Neural crest cell (in vitro differentiated cells): ENCODE data around the gene GRPR. TPM values are rescaled to one million over a fixed set of nuclear protein-coding genes. Genes with fewer than 3 reads are reported as not detected.

Experiments
- DNase-seq: peaks from one replicate; pipeline ENCODE4 v3.0.0; 2021; ENCODE audit warnings: low read depth, mixed read lengths, low spot score
- H3K27ac Mint-ChIP-seq: one replicate; pipeline ENCODE4 v1.8.0; 2021; ENCODE audit warnings: mild to moderate bottlenecking, mixed read lengths; ENCODE audit not compliant: unreplicated experiment
- H3K27me3 Mint-ChIP-seq: 2 replicates; pipeline ENCODE4 v1.8.0; 2021; ENCODE audit warnings: low read depth, mild to moderate bottlenecking, mixed read lengths
- H3K36me3 Mint-ChIP-seq: 2 replicates; pipeline ENCODE4 v1.8.0; 2021; ENCODE audit warnings: low read depth, mild to moderate bottlenecking, mixed read lengths
- H3K4me1 Mint-ChIP-seq: 2 replicates; pipeline ENCODE4 v1.8.0; 2021; ENCODE audit warnings: mixed read lengths
- H3K4me3 Mint-ChIP-seq: one replicate; pipeline ENCODE4 v1.8.0; 2021; ENCODE audit warnings: mild to moderate bottlenecking, mixed read lengths
- H3K9me3 Mint-ChIP-seq: 2 replicates; pipeline ENCODE4 v1.8.0; 2021; ENCODE audit warnings: mixed read lengths
- total RNA-seq: library from RNA; stranded (reverse); gene quantifications from 2 replicates; pipeline ENCODE4 v1.2.1, GENCODE V29; 2021
- TF ChIP-seq, protein P1 (sequence below): fragments of 200-600 bp; sonication (generic); conservative IDR thresholded peaks from 2 replicates; pipeline ENCODE4 v1.5.0; 2021; ENCODE audit warnings: antibody characterized with exemption, mild to moderate bottlenecking

The GRPR gene
- total RNA-seq, 1 donor from 2014 or later: 0.68 TPM

DNA sequence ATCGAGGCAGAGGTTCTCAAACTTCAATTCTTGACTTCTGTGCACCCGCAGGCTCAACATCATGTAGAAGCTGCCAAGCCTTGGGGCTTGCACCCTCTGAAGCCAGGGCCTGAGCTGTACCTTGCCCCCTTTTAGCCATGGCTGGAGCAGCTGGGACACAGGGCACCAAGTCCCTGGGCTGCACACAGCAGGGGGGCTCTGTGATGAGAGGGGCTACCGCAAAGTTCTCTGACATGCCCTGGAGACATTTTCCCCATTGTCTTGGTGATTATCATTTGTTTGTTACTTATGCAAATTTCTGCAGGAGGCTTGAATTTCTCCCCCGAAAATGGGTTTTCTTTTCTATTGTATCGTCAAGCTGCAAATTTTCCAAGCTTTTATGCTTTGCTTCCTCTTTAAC lies 39.0 kb downstream of the GRPR start:
- H3K27ac Mint-ChIP-seq: no peak overlapping the region
- no peaks in the 10 kb centered on the region for H3K4me1 Mint-ChIP-seq
- H3K36me3 Mint-ChIP-seq: no peaks in the 10 kb centered on the region
- no peaks in the 10 kb centered on the region for H3K9me3 Mint-ChIP-seq
- no peaks in the 10 kb centered on the region for H3K27me3 Mint-ChIP-seq
- DNase-seq: no peak
- TF ChIP-seq, protein P1, sequence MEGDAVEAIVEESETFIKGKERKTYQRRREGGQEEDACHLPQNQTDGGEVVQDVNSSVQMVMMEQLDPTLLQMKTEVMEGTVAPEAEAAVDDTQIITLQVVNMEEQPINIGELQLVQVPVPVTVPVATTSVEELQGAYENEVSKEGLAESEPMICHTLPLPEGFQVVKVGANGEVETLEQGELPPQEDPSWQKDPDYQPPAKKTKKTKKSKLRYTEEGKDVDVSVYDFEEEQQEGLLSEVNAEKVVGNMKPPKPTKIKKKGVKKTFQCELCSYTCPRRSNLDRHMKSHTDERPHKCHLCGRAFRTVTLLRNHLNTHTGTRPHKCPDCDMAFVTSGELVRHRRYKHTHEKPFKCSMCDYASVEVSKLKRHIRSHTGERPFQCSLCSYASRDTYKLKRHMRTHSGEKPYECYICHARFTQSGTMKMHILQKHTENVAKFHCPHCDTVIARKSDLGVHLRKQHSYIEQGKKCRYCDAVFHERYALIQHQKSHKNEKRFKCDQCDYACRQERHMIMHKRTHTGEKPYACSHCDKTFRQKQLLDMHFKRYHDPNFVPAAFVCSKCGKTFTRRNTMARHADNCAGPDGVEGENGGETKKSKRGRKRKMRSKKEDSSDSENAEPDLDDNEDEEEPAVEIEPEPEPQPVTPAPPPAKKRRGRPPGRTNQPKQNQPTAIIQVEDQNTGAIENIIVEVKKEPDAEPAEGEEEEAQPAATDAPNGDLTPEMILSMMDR: no peak
- H3K4me3 Mint-ChIP-seq: no peak overlapping the region

DNA sequence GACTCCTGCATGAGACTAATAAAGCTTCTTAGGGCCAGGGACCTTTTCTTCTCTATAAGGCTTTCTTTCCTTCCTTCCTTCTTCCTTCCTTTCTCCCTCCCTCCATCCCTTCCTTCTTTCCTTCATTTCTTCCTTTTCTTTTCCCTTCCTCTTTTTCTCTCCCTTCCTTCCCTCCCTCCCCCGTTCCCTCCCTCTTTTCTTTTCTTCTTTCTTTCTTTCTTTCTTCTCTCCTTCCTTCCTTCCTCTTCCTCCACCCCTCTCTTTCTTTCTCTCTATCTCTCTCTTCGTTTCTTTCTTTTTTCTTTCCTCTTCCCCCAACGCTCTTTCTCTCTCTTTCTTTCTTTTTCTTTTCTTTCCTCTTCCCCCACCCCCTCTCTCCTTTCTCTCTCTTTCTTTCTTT lies 41.4 kb downstream of the GRPR start:
- H3K36me3 Mint-ChIP-seq: no peaks in the 10 kb centered on the region
- H3K4me3 Mint-ChIP-seq: no peak overlapping the region
- H3K4me1 Mint-ChIP-seq: no peaks in the 10 kb centered on the region
- no peak for DNase-seq
- no peak overlapping the region for H3K27ac Mint-ChIP-seq
- H3K27me3 Mint-ChIP-seq: no peaks in the 10 kb centered on the region
- TF ChIP-seq, protein P1: no peak
- no peaks in the 10 kb centered on the region for H3K9me3 Mint-ChIP-seq

DNA sequence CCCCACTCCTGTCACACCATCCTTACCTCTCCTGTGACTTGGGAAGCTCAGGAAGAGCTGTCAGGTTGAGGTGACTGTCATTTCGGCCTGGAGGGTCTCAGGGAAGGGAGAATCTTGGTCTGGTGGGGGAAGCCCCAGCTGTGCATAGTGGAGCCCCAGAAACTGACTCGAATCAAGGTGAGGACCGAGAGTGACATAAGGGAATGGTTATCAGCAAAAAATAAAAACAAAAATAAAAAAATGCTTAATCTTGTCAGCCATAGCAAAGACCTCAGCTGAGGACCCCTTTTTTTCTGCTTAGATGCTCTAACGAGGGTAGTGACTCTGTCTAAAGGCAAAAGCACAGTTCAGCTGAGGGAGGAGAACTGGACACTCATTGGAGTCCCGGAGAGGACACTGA lies 43.8 kb downstream of the GRPR start, which contains the start of gene MAGEB17:
MAGEB17 (plus strand) TSS at position 301 of the 400 bp plus-strand sequence. CDS start 2,902 bp downstream, outside the sequence.
- no peak within 1 kb of the TSS for H3K4me3 Mint-ChIP-seq
- no peaks in the 10 kb centered on the region for H3K27me3 Mint-ChIP-seq
- no peaks in the 10 kb centered on the region for H3K36me3 Mint-ChIP-seq
- DNase-seq: no peak
- H3K4me1 Mint-ChIP-seq: no peaks in the 10 kb centered on the region
- H3K9me3 Mint-ChIP-seq: no peaks in the 10 kb centered on the region
- TF ChIP-seq, protein P1: no peak
- H3K27ac Mint-ChIP-seq: no peak within 1 kb of the TSS

DNA sequence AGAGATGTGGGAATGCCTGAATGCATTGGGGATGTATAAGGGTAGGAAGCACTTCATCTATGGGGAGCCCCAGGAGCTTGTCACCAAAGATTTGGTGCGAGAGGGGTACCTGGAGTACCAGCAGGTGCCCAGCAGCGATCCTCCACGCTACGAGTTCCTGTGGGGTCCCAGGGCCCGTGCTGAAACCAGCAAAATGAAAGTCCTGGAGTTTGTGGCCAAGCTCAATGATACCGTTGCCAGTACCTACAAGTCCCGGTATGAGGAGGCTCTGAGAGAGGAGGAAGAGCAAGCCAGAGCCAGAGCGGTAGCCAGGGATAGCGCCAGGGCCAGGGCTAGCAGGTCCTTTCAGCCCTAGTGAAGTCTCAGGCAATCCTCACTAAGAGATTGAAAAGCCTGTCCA lies 47.7 kb downstream of the GRPR start:
- Mint-ChIP-seq H3K4me3 (no peak overlapping the region), H3K36me3 (no peaks in the 10 kb centered on the region), H3K27me3 (peaks cover 2% of the 10 kb centered on the region), H3K9me3 (peaks cover 2% of the 10 kb centered on the region), H3K4me1 (no peaks in the 10 kb centered on the region), H3K27ac (peak overlapping the region; percentile 35)
- no peak for DNase-seq
- TF ChIP-seq, protein P1: no peak

DNA sequence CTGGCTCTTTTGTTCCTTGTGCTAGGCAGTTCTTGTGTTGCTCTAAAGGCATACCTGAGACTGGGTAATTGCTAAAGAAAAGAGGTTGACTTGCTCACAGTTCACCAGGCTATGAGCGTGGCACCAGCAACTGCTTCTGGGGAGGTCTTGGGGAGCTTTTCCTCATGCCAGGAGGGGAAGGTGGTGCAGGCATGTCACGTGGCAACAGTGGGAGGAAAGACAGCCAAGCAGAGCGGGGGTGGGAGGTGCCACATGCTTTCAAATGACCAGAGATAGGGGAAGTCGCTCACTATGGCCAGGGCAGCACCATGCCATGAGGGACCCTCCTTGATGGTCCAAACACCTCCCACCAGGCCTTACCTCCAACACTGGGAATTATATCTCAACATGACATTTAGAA lies 48.6 kb downstream of the GRPR start:
- no peak overlapping the region for H3K4me3 Mint-ChIP-seq
- no peaks in the 10 kb centered on the region for H3K36me3 Mint-ChIP-seq
- peaks cover 2% of the 10 kb centered on the region for H3K9me3 Mint-ChIP-seq
- H3K4me1 Mint-ChIP-seq: no peaks in the 10 kb centered on the region
- H3K27ac Mint-ChIP-seq: peak overlapping the region; percentile 73
- H3K27me3 Mint-ChIP-seq: peaks cover 2% of the 10 kb centered on the region
- TF ChIP-seq, protein P1: no peak
- no peak for DNase-seq

DNA sequence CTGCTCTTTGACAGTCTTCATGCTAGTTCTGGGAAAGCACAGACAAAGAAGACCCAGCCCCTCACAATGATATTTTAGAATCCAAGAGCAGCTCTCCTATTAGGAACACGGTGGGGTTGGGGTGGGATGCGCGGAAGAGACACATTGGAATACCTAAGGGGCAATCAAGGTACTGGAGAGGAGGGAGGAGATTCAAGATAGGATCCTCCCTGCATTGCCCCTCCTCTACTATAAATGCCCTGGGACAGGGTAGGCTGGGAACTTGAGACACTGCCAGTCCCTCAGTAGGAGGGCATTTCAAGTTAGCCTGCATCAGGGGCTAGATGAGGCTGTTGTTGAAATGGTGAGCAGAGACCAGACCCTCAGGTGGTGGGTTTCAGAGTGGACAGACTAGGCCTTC lies 49.0 kb downstream of the GRPR start:
- no peak for DNase-seq
- no peaks in the 10 kb centered on the region for H3K36me3 Mint-ChIP-seq
- H3K9me3 Mint-ChIP-seq: peaks cover 2% of the 10 kb centered on the region
- H3K27ac Mint-ChIP-seq: no peak overlapping the region
- TF ChIP-seq, protein P1: no peak
- peaks cover 2% of the 10 kb centered on the region for H3K27me3 Mint-ChIP-seq
- no peaks in the 10 kb centered on the region for H3K4me1 Mint-ChIP-seq
- H3K4me3 Mint-ChIP-seq: no peak overlapping the region
